ENCODE results near the gene APOC1.

APOC1 gene

GRCh38 chr19:44874317-44874716, 40.1 kb upstream of the APOC1 start (continued):
- TF ChIP-seq TSHZ2 (CRISPR knock-in tag; IDR thresholded peaks at IDR 0.05) = no peak
- no peak for TF ChIP-seq GLIS3 (CRISPR knock-in tag; IDR thresholded peaks at IDR 0.05)
- TF ChIP-seq ZNF565 (CRISPR knock-in tag; conservative IDR thresholded peaks at IDR 0.05; ENCODE audit: low read depth) = no peak
- no peak for TF ChIP-seq OSR1 (CRISPR knock-in tag; IDR thresholded peaks at IDR 0.05)
- TF ChIP-seq SNAI2 (CRISPR knock-in tag; IDR thresholded peaks at IDR 0.05) = no peak
- no peak for TF ChIP-seq RARB (CRISPR knock-in tag; IDR thresholded peaks at IDR 0.05)
- no peak for TF ChIP-seq TCF4 (CRISPR knock-in tag; IDR thresholded peaks at IDR 0.05; ENCODE audit: borderline replicate concordance)
- TF ChIP-seq ZFP3 (CRISPR knock-in tag; IDR thresholded peaks at IDR 0.05) = no peak
- TF ChIP-seq CSRNP3 (CRISPR knock-in tag; IDR thresholded peaks at IDR 0.05) = no peak

GRCh38 chr19:44875666-44876451, 38.5 kb upstream of the APOC1 start:
- ATAC-seq = peak; percentile 65
- TF ChIP-seq ZFP3 (CRISPR knock-in tag; IDR thresholded peaks at IDR 0.05) = no peak
- no peak for TF ChIP-seq TSHZ2 (CRISPR knock-in tag; IDR thresholded peaks at IDR 0.05)
- no peak for TF ChIP-seq GLIS3 (CRISPR knock-in tag; IDR thresholded peaks at IDR 0.05)
- no peak for TF ChIP-seq ZFP30 (CRISPR knock-in tag; IDR thresholded peaks at IDR 0.05)
- no peak for TF ChIP-seq TCF4 (CRISPR knock-in tag; IDR thresholded peaks at IDR 0.05; ENCODE audit: borderline replicate concordance)
- no peak for TF ChIP-seq SNAI2 (CRISPR knock-in tag; IDR thresholded peaks at IDR 0.05)
- no peak for TF ChIP-seq PPARA (CRISPR knock-in tag; IDR thresholded peaks at IDR 0.05; ENCODE audit: borderline replicate concordance)

GRCh38 chr19:44876930-44877535, 37.4 kb upstream of the APOC1 start:
- TF ChIP-seq POU6F1 (CRISPR knock-in tag; IDR thresholded peaks at IDR 0.05; ENCODE audit: borderline replicate concordance, low read depth) (no peak), ARNTL (CRISPR knock-in tag; IDR thresholded peaks at IDR 0.05; ENCODE audit: borderline replicate concordance, low read depth) (no peak), CSRNP3 (CRISPR knock-in tag; IDR thresholded peaks at IDR 0.05) (no peak), GLIS3 (CRISPR knock-in tag; IDR thresholded peaks at IDR 0.05) (no peak), BACH2 (CRISPR knock-in tag; IDR thresholded peaks at IDR 0.05; ENCODE audit: borderline replicate concordance) (no peak), ZNF8 (CRISPR knock-in tag; IDR thresholded peaks at IDR 0.05) (no peak), ZNF70 (CRISPR knock-in tag; IDR thresholded peaks at IDR 0.05) (no peak), TSHZ2 (CRISPR knock-in tag; IDR thresholded peaks at IDR 0.05) (no peak), TOX (CRISPR knock-in tag; IDR thresholded peaks at IDR 0.05; ENCODE audit: borderline replicate concordance) (no peak), ZC3H10 (CRISPR knock-in tag; IDR thresholded peaks at IDR 0.05) (no peak), OSR1 (CRISPR knock-in tag; IDR thresholded peaks at IDR 0.05) (no peak), PPARA (CRISPR knock-in tag; IDR thresholded peaks at IDR 0.05; ENCODE audit: borderline replicate concordance) (no peak), CREB5 (CRISPR knock-in tag; IDR thresholded peaks at IDR 0.05; ENCODE audit: low read depth) (no peak), SNAI2 (CRISPR knock-in tag; IDR thresholded peaks at IDR 0.05) (no peak), RARB (CRISPR knock-in tag; IDR thresholded peaks at IDR 0.05) (no peak)
- ATAC-seq = peak; percentile 35
